Naive thymus-derived CD4-positive, alpha-beta T cell (primary cell): Measurements from ENCODE around the gene AQP6. TPM values are rescaled to one million over a fixed set of nuclear protein-coding genes. Genes with fewer than 3 reads are reported as not detected.
A peak's percentile ranks its signal among the peaks of the same experiment; 100 is the strongest.

ENCODE experiments used
- ATAC-seq: fragments of 150-1000 bp; cut with Tn5 transposase; 2 replicates; pipeline ENCODE4 v1.10.0; 2021; ENCODE audit warnings: mild to moderate bottlenecking, moderate library complexity
- CTCF ChIA-PET: fragments of 350-600 bp; sonication (Branson Sonifier 250); formaldehyde crosslinking; loops from one replicate; lab custom pipeline; 2021; ENCODE audit warnings: antibody characterized with exemption; lab: Charles Lee
- POLR2A ChIA-PET: fragments of 350-600 bp; sonication (Branson Sonifier 250); formaldehyde crosslinking; loops from one replicate; lab custom pipeline; 2021; ENCODE audit warnings: antibody characterized with exemption, inconsistent platforms; lab: Charles Lee
- DNase-seq, 9 donors: peaks; one replicate each; pipeline versions ENCODE4 v3.0.0 to v3.0.0-alpha.2; 2020 to 2022; ENCODE audit warnings: mixed read lengths in 1 of 9
- H3K27ac ChIP-seq: one replicate; pipeline ENCODE4 v1.7.0; 2013; ENCODE audit warnings: mild to moderate bottlenecking, low read depth, low read length, moderate library complexity
- H3K27me3 ChIP-seq, 2 donors: one replicate each; pipeline ENCODE4 v1.7.0; 2013; ENCODE audit warnings: low read length in 2 of 2, mild to moderate bottlenecking in 2 of 2, moderate library complexity in 2 of 2; ENCODE audit not compliant: control insufficient read depth in 2 of 2, insufficient read depth in 2 of 2
- H3K36me3 ChIP-seq, 3 experiments: 1 replicate in 2 of 3; 2 replicates in 1 of 3; pipeline ENCODE4 v1.7.0; 2013; ENCODE audit warnings: low read length in 3 of 3, mild to moderate bottlenecking in 3 of 3, moderate library complexity in 1 of 3; ENCODE audit not compliant: insufficient read depth in 3 of 3, control insufficient read depth in 2 of 3
- H3K4me1 ChIP-seq, 2 donors: one replicate each; pipeline ENCODE4 v1.7.0; 2013; ENCODE audit warnings: low read length in 2 of 2, mild to moderate bottlenecking in 2 of 2, moderate library complexity in 1 of 2; ENCODE audit not compliant: control insufficient read depth in 2 of 2, insufficient read depth in 2 of 2
- H3K4me3 ChIP-seq: 2 replicates; pipeline ENCODE4 v1.7.0; 2013; ENCODE audit warnings: mild to moderate bottlenecking, low read length
- H3K9me3 ChIP-seq, 3 experiments: 1 replicate in 2 of 3; 2 replicates in 1 of 3; pipeline ENCODE4 v1.7.0; 2013; ENCODE audit warnings: low read length in 3 of 3; ENCODE audit not compliant: control insufficient read depth in 2 of 3
- H3K27ac Mint-ChIP-seq, 9 donors: one replicate each; pipeline ENCODE4 v1.8.0; 2020 to 2022; ENCODE audit warnings: mixed read lengths in 9 of 9, mild to moderate bottlenecking in 8 of 9, moderate library complexity in 5 of 9, inconsistent platforms in 2 of 9
- H3K27me3 Mint-ChIP-seq, 5 donors: one replicate each; pipeline ENCODE4 v1.8.0; 2021 to 2022; ENCODE audit warnings: mixed read lengths in 5 of 5, mild to moderate bottlenecking in 1 of 5
- H3K36me3 Mint-ChIP-seq, 5 donors: one replicate each; pipeline ENCODE4 v1.8.0; 2020 to 2022; ENCODE audit warnings: mixed read lengths in 5 of 5, mild to moderate bottlenecking in 3 of 5, inconsistent platforms in 1 of 5
- H3K4me1 Mint-ChIP-seq, 7 donors: one replicate each; pipeline ENCODE4 v1.8.0; 2020 to 2022; ENCODE audit warnings: mixed read lengths in 7 of 7, mild to moderate bottlenecking in 3 of 7, inconsistent platforms in 1 of 7
- H3K4me3 Mint-ChIP-seq, 10 donors: one replicate each; pipeline ENCODE4 v1.8.0; 2020 to 2022; ENCODE audit warnings: mild to moderate bottlenecking in 10 of 10, mixed read lengths in 10 of 10, moderate library complexity in 6 of 10, inconsistent platforms in 2 of 10
- H3K9me3 Mint-ChIP-seq, 11 donors: one replicate each; pipeline ENCODE4 v1.8.0; 2020 to 2022; ENCODE audit warnings: mixed read lengths in 11 of 11, mild to moderate bottlenecking in 4 of 11, inconsistent platforms in 1 of 11, moderate library complexity in 1 of 11
- intact Hi-C, 2 donors: fragments of 100-400 bp; cut with micrococcal nuclease; formaldehyde crosslinking; loops; one replicate each; pipeline ENCODE4 v1.15.1; 2023
- polyA plus RNA-seq, 2 donors: library from polyadenylated mRNA; unstranded; fragments of 300-500 nt; fragmentation: Illumina TruSeq; gene quantifications; one replicate each; pipeline ENCODE4 v1.2.3, GENCODE V29; 2021
- total RNA-seq, 6 experiments: library from RNA in 5 of 6; stranded (reverse) in 5 of 6; gene quantifications; 1 replicate in 5 of 6; 2 replicates in 1 of 6; pipeline ENCODE4 v1.2.3 and lab custom pipeline; 2021 to 2026

Gene AQP6
- total and polyA plus RNA-seq, 7 experiments from 2014 or later, result not detected

- Mint-ChIP-seq H3K27ac (peak overlapping the region in 1 of 9 donors; percentile 35), H3K4me3 (peak overlapping the region in 1 of 10 donors; percentile 6), H3K4me1 (peaks cover 0 to 12% (median 0%) of the 10 kb centered on the region in 7 donors), H3K27me3 (no peaks in the 10 kb centered on the region), H3K36me3 (peaks cover 0 to 16% (median 7%) of the 10 kb centered on the region in 5 donors), H3K9me3 (no peaks in the 10 kb centered on the region)
- Histone ChIP-seq H3K27ac (no peak overlapping the region), H3K9me3 (no peaks in the 10 kb centered on the region), H3K4me3 (no peak overlapping the region), H3K4me1 (no peaks in the 10 kb centered on the region), H3K36me3 (peaks cover 0 to 3% (median 0%) of the 10 kb centered on the region in 3 experiments), H3K27me3 (no peaks in the 10 kb centered on the region)
- CTCF ChIA-PET, result interaction anchor here (1.0 to 1.9 kb wide), 2 partner anchors 16 to 40 kb away, joined by 3 to 8 read pairs; no protein-coding TSS in a partner anchor
- intact Hi-C loops, result no loop called here
- DNase-seq (no peak), ATAC-seq (no peak)
- POLR2A ChIA-PET, result no interaction called here
Observed at GRCh38 chr12:50006754-50007442, 34.2 kb downstream of the AQP6 start.

- CTCF ChIA-PET, result interaction anchor here (0.7 to 1.7 kb wide), 2 partner anchors 46 to 97 kb away, joined by 5 to 6 read pairs; no protein-coding TSS in a partner anchor
- intact Hi-C loops, result no loop called here
- H3K4me1 Mint-ChIP-seq, result peaks cover 0 to 25% (median 0%) of the 10 kb centered on the region in 7 donors
Observed at GRCh38 chr12:50013361-50014147, 40.8 kb downstream of the AQP6 start.

GRCh38 chr12:50014342-50014741, 41.6 kb downstream of the AQP6 start:
- Mint-ChIP-seq H3K36me3 (peaks cover 0 to 24% (median 12%) of the 10 kb centered on the region in 5 donors), H3K27ac (no peak overlapping the region), H3K9me3 (no peaks in the 10 kb centered on the region), H3K27me3 (no peaks in the 10 kb centered on the region), H3K4me3 (no peak overlapping the region), H3K4me1 (peaks cover 0 to 31% (median 0%) of the 10 kb centered on the region in 7 donors)
- ATAC-seq, result no peak
- H3K4me3 ChIP-seq, result no peak overlapping the region
- no peak for DNase-seq
- no peak overlapping the region for H3K27ac ChIP-seq
- no peaks in the 10 kb centered on the region for H3K9me3 ChIP-seq
- no peaks in the 10 kb centered on the region for H3K4me1 ChIP-seq
- CTCF ChIA-PET, result interaction anchor here (0.7 to 1.7 kb wide), 2 partner anchors 47 to 96 kb away, joined by 5 to 6 read pairs; no protein-coding TSS in a partner anchor
- intact Hi-C loops, result no loop called here
- POLR2A ChIA-PET, result no interaction called here
- H3K27me3 ChIP-seq, result no peaks in the 10 kb centered on the region
- H3K36me3 ChIP-seq, result no peaks in the 10 kb centered on the region

More at GRCh38 chr12:50013361-50014147, 40.8 kb downstream of the AQP6 start:
- Histone ChIP-seq H3K4me3 (no peak overlapping the region), H3K9me3 (no peaks in the 10 kb centered on the region), H3K36me3 (no peaks in the 10 kb centered on the region), H3K27me3 (no peaks in the 10 kb centered on the region), H3K4me1 (no peaks in the 10 kb centered on the region), H3K27ac (no peak overlapping the region)
- H3K27me3 Mint-ChIP-seq, result no peaks in the 10 kb centered on the region
- H3K36me3 Mint-ChIP-seq, result peaks cover 0 to 25% (median 12%) of the 10 kb centered on the region in 5 donors
- DNase-seq (no peak), ATAC-seq (no peak)
- no peaks in the 10 kb centered on the region for H3K9me3 Mint-ChIP-seq
- POLR2A ChIA-PET, result interaction anchor here (0.5 kb wide), 1 partner anchor 1964 kb away, joined by 3 read pairs; no protein-coding TSS in a partner anchor
- peak overlapping the region in 2 of 9 donors; percentile 53 to 56 for H3K27ac Mint-ChIP-seq
- H3K4me3 Mint-ChIP-seq, result no peak overlapping the region

- intact Hi-C loops, result no loop called here
- ATAC-seq, result no peak
Observed at GRCh38 chr12:50016501-50017475, 44.0 kb downstream of the AQP6 start.

GRCh38 chr12:50017641-50018040, 44.9 kb downstream of the AQP6 start:
- H3K9me3 Mint-ChIP-seq, result no peaks in the 10 kb centered on the region
- H3K27ac Mint-ChIP-seq, result no peak overlapping the region
- H3K27me3 ChIP-seq, result no peaks in the 10 kb centered on the region
- no peak for DNase-seq
- no peaks in the 10 kb centered on the region for H3K36me3 ChIP-seq
- ChIA-PET CTCF (no interaction called here), POLR2A (interaction anchor here (0.6 kb wide), 1 partner anchor 1200 kb away, joined by 3 read pairs; no protein-coding TSS in a partner anchor)
- no peaks in the 10 kb centered on the region for H3K27me3 Mint-ChIP-seq
- no peaks in the 10 kb centered on the region for H3K9me3 ChIP-seq
- peaks cover 0 to 18% (median 12%) of the 10 kb centered on the region in 5 donors for H3K36me3 Mint-ChIP-seq
- H3K4me3 ChIP-seq, result no peak overlapping the region
- no peaks in the 10 kb centered on the region for H3K4me1 ChIP-seq
- H3K4me1 Mint-ChIP-seq, result peaks cover 0 to 46% (median 0%) of the 10 kb centered on the region in 7 donors
- intact Hi-C loops, result no loop called here
- no peak overlapping the region for H3K27ac ChIP-seq
- no peak for ATAC-seq
- no peak overlapping the region for H3K4me3 Mint-ChIP-seq

More at GRCh38 chr12:50016501-50017475, 44.0 kb downstream of the AQP6 start:
- Histone ChIP-seq H3K4me1 (no peaks in the 10 kb centered on the region), H3K9me3 (no peaks in the 10 kb centered on the region), H3K36me3 (no peaks in the 10 kb centered on the region), H3K27ac (no peak overlapping the region), H3K27me3 (no peaks in the 10 kb centered on the region), H3K4me3 (no peak overlapping the region)
- no peak overlapping the region for H3K4me3 Mint-ChIP-seq
- ChIA-PET CTCF (no interaction called here), POLR2A (interaction anchor here (0.5 kb wide), 1 partner anchor 145 kb away, joined by 3 read pairs; no protein-coding TSS in a partner anchor)
- no peak for DNase-seq
- H3K36me3 Mint-ChIP-seq, result peaks cover 0 to 18% (median 12%) of the 10 kb centered on the region in 5 donors
- no peak overlapping the region for H3K27ac Mint-ChIP-seq
- no peaks in the 10 kb centered on the region for H3K27me3 Mint-ChIP-seq
- peaks cover 0 to 41% (median 0%) of the 10 kb centered on the region in 7 donors for H3K4me1 Mint-ChIP-seq
- H3K9me3 Mint-ChIP-seq, result no peaks in the 10 kb centered on the region
